ENCODE data around the gene PARD3.

The PARD3 gene

GRCh38 chr10:34825414-34825813, 10.3 kb upstream of the PARD3 start:
- DNase-seq: no peak

GRCh38 chr10:34824870-34825269, 9.8 kb upstream of the PARD3 start:
- DNase-seq: no peak

GRCh38 chr10:34821587-34822585, 6.8 kb upstream of the PARD3 start:
- no peak for DNase-seq

GRCh38 chr10:34817586-34817985, 2.5 kb upstream of the PARD3 start:
- no peak for DNase-seq

GRCh38 chr10:34817054-34817453, 2.0 kb upstream of the PARD3 start:
- no peak for DNase-seq

- DNase-seq: peak in 3 of 56 donors; percentile 4 to 10 (median 8)
Measured at GRCh38 chr10:34816501-34817002, 1.5 kb upstream of the PARD3 start.

- DNase-seq: peak in 6 of 56 donors; percentile 9 to 56 (median 22)
Measured at GRCh38 chr10:34816085-34816496, 995 bp upstream of the PARD3 start.

- peak in 1 of 56 donors; percentile 30 for DNase-seq
Measured at GRCh38 chr10:34814913-34815184, 247 bp downstream of the PARD3 start.

GRCh38 chr10:34814223-34814912, 728 bp downstream of the PARD3 start:
- DNase-seq: peak in 22 of 56 donors; percentile 5 to 60 (median 27)

- DNase-seq: peak in 6 of 56 donors; percentile 18 to 60 (median 23)
Measured at GRCh38 chr10:34813626-34814222, 1.4 kb downstream of the PARD3 start.

- no peak for DNase-seq
Measured at GRCh38 chr10:34812771-34813170, 2.3 kb downstream of the PARD3 start.

GRCh38 chr10:34811968-34812514, 3.1 kb downstream of the PARD3 start:
- DNase-seq: no peak

GRCh38 chr10:34811126-34811967, 3.7 kb downstream of the PARD3 start:
- DNase-seq: no peak

GRCh38 chr10:34809796-34810195, 5.3 kb downstream of the PARD3 start:
- no peak for DNase-seq

- peak in 42 of 56 donors; percentile 4 to 75 (median 36) for DNase-seq
Measured at GRCh38 chr10:34808801-34809745, 6.0 kb downstream of the PARD3 start.

- no peak for DNase-seq
Measured at GRCh38 chr10:34808336-34808735, 6.8 kb downstream of the PARD3 start.

- no peak for DNase-seq
Measured at GRCh38 chr10:34804306-34804705, 10.8 kb downstream of the PARD3 start.

- no peak for DNase-seq
Measured at GRCh38 chr10:34802692-34803091, 12.4 kb downstream of the PARD3 start.

- no peak for DNase-seq
Measured at GRCh38 chr10:34801097-34801733, 13.9 kb downstream of the PARD3 start.
